GM23338 (cell line): ENCODE results near the gene TENT5C. TPM values are rescaled to one million over a fixed set of nuclear protein-coding genes. Genes with fewer than 3 reads are reported as not detected.

Experiments used
- ATAC-seq: fragments of 200-7000 bp; cut with Tn5 transposase; 3 replicates; pipeline ENCODE4 v1.9.1; 2020
- DNase-seq: peaks from one replicate; pipeline ENCODE4 v3.0.0-alpha.2; 2015; ENCODE audit warnings: low spot score
- H2AFZ ChIP-seq: fragments of 200-600 bp; sonication (generic); 2 replicates; pipeline ENCODE4 v1.8.0; 2016; ENCODE audit warnings: antibody characterized with exemption, mild to moderate bottlenecking, moderate library complexity
- H3F3A ChIP-seq: fragments of 200-600 bp; sonication (generic); replicated peaks from 2 replicates; pipeline ENCODE4 v1.8.0; 2017; ENCODE audit warnings: antibody characterized with exemption, mixed run types, low read depth
- H3K27ac ChIP-seq: fragments of 200-600 bp; sonication (generic); 2 replicates; pipeline ENCODE4 v1.6.1; 2016; ENCODE audit warnings: low read depth
- H3K27me3 ChIP-seq: fragments of 200-600 bp; sonication (generic); 2 replicates; pipeline ENCODE4 v1.8.0; 2016; ENCODE audit warnings: mild to moderate bottlenecking, mixed run types, moderate library complexity; ENCODE audit not compliant: insufficient read depth
- H3K36me3 ChIP-seq: fragments of 200-600 bp; sonication (generic); 2 replicates; pipeline ENCODE4 v1.8.0; 2016; ENCODE audit warnings: mild to moderate bottlenecking; ENCODE audit not compliant: insufficient read depth
- H3K4me1 ChIP-seq: fragments of 200-600 bp; sonication (generic); 2 replicates; pipeline ENCODE4 v1.8.0; 2016; ENCODE audit warnings: mild to moderate bottlenecking, moderate library complexity; ENCODE audit not compliant: insufficient read depth
- H3K4me2 ChIP-seq: fragments of 200-600 bp; sonication (generic); 2 replicates; pipeline ENCODE4 v1.7.1; 2017; ENCODE audit warnings: mixed run types
- H3K4me3 ChIP-seq: fragments of 200-600 bp; sonication (generic); 2 replicates; pipeline ENCODE4 v1.6.1; 2016; ENCODE audit warnings: mixed run types
- H3K79me2 ChIP-seq: fragments of 200-600 bp; sonication (generic); replicated peaks from 2 replicates; pipeline ENCODE4 v1.8.0; 2017; ENCODE audit warnings: mild to moderate bottlenecking; ENCODE audit not compliant: insufficient read depth
- H3K9me2 ChIP-seq: fragments of 200-600 bp; sonication (generic); 2 replicates; pipeline ENCODE4 v1.8.0; 2017; ENCODE audit not compliant: insufficient read depth
- H4K20me1 ChIP-seq: fragments of 200-600 bp; sonication (generic); replicated peaks from 2 replicates; pipeline ENCODE4 v1.8.0; 2017; ENCODE audit warnings: mild to moderate bottlenecking; ENCODE audit not compliant: insufficient read depth
- H3K27ac Mint-ChIP-seq: 2 replicates; pipeline ENCODE4 v1.8.0; 2020; ENCODE audit warnings: inconsistent platforms, mild to moderate bottlenecking, moderate library complexity, mixed read lengths
- H3K27me3 Mint-ChIP-seq: 3 replicates; pipeline ENCODE4 v1.8.0; 2022; ENCODE audit warnings: low read depth, mild to moderate bottlenecking, moderate library complexity, mixed read lengths, inconsistent platforms; ENCODE audit not compliant: insufficient read depth, poor library complexity
- H3K36me3 Mint-ChIP-seq: 3 replicates; pipeline ENCODE4 v1.8.0; 2021; ENCODE audit warnings: low read depth, mild to moderate bottlenecking, inconsistent platforms, moderate library complexity, mixed read lengths
- H3K4me1 Mint-ChIP-seq: 3 replicates; pipeline ENCODE4 v1.8.0; 2020; ENCODE audit warnings: mild to moderate bottlenecking, inconsistent platforms, mixed read lengths
- H3K4me3 Mint-ChIP-seq: 3 replicates; pipeline ENCODE4 v1.8.0; 2021; ENCODE audit warnings: moderate library complexity, mild to moderate bottlenecking, inconsistent platforms, mixed read lengths
- H3K9me3 Mint-ChIP-seq: 3 replicates; pipeline ENCODE4 v1.8.0; 2020; ENCODE audit warnings: moderate library complexity, mild to moderate bottlenecking, inconsistent platforms, mixed read lengths
- CREB1 ChIP-seq: fragments of 250-450 bp; sonication (Bioruptor Pico); IDR thresholded peaks from 2 replicates; pipeline ENCODE4 v1.5.0; 2020; ENCODE audit warnings: low read depth, mild to moderate bottlenecking, moderate library complexity
- EZH2phosphoT487 ChIP-seq: fragments of 200-600 bp; sonication (generic); IDR thresholded peaks from one replicate; pipeline ENCODE4 v1.8.1; 2018; ENCODE audit warnings: antibody characterized with exemption; ENCODE audit not compliant: unreplicated experiment
- JUNB ChIP-seq: IDR thresholded peaks from one replicate; pipeline ENCODE4 v1.6.1; 2016; ENCODE audit warnings: antibody characterized with exemption; ENCODE audit not compliant: unreplicated experiment
- NANOG ChIP-seq: IDR thresholded peaks from 2 replicates; pipeline ENCODE4 v1.6.1; 2016; ENCODE audit warnings: antibody characterized with exemption, borderline replicate concordance
- STAT1 ChIP-seq: IDR thresholded peaks from one replicate; pipeline ENCODE4 v1.6.1; 2016; ENCODE audit warnings: antibody characterized with exemption; ENCODE audit not compliant: unreplicated experiment
- ZNF331 ChIP-seq: fragments of 250-450 bp; sonication (Bioruptor Pico); IDR thresholded peaks from 2 replicates; pipeline ENCODE4 v1.5.0; 2020; ENCODE audit warnings: low read depth, mild to moderate bottlenecking, moderate library complexity
- polyA plus RNA-seq: library from polyadenylated mRNA; unstranded; fragments of >200 nt; fragmentation: Nextera tagmentation; extraction: Ambion mirVana; gene quantifications from 2 replicates; pipeline ENCODE4 v1.2.1, GENCODE V29; 2016
- total RNA-seq: library from RNA; depleted of rRNA; stranded (reverse); fragments of >200 nt; shearing (Covaris generic); gene quantifications from 2 replicates; pipeline ENCODE4 v1.2.3, GENCODE V29; 2014
- TF ChIP-seq, protein P1 (sequence below): fragments of 250-450 bp; sonication (Bioruptor Pico); IDR thresholded peaks from 2 replicates; pipeline ENCODE4 v1.5.0; 2020; ENCODE audit warnings: mild to moderate bottlenecking, moderate library complexity
- TF ChIP-seq, protein P2 (sequence below), 2 experiments: fragments of 200-600 bp in 1 of 2; sonication (generic) in 1 of 2; conservative IDR thresholded peaks; 2 replicates each; pipeline versions ENCODE4 v1.5.1 to v1.6.1; 2016 to 2017; ENCODE audit warnings: antibody characterized with exemption in 2 of 2, low read depth in 2 of 2, mild to moderate bottlenecking in 2 of 2, moderate library complexity in 1 of 2
- TF ChIP-seq, protein P3 (sequence below): IDR thresholded peaks from one replicate; pipeline ENCODE4 v1.6.1; 2018; ENCODE audit warnings: antibody characterized with exemption; ENCODE audit not compliant: unreplicated experiment

The TENT5C gene
- total and polyA plus RNA-seq, 2 experiments from 2014 or later = 0.23 to 0.80 TPM

DNA sequence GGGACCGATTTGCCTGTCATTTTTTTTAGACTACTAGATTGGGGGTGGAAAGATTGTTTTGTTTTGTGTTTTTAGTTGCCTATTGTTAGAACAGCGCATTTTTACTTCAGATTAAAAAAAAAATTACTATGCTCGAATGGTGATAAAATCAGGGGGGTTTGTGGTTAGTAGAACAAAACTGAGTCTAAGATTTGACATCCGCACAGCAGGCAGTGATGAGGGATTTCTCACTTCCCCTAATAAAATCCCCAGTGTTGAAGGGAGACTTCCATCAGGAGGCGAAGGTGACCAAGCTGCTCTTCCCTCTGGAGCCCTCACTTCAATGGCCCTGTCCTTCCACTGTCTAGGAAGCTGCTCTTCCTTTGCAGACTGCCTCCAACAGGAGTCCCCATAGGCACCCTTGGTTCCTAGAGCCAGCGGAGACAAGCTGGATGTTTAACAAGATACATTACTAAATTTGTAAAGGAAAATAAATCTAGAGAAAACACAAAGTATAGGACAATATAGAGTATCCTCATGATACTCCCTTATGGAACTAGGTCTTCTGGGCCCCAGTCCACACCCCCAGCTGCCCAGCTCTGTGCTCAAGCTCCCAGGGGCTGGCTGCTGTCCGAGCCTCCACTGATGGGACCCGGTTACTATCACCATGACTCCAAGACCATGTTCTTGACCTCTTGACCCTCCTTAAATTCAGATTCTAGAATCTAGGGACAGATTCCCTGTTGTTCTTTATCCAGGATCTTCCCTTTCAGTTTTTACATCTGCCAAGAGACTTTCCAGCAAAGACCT, 31.0 kb downstream of the TENT5C start (continued):
- TF ChIP-seq, protein P1, sequence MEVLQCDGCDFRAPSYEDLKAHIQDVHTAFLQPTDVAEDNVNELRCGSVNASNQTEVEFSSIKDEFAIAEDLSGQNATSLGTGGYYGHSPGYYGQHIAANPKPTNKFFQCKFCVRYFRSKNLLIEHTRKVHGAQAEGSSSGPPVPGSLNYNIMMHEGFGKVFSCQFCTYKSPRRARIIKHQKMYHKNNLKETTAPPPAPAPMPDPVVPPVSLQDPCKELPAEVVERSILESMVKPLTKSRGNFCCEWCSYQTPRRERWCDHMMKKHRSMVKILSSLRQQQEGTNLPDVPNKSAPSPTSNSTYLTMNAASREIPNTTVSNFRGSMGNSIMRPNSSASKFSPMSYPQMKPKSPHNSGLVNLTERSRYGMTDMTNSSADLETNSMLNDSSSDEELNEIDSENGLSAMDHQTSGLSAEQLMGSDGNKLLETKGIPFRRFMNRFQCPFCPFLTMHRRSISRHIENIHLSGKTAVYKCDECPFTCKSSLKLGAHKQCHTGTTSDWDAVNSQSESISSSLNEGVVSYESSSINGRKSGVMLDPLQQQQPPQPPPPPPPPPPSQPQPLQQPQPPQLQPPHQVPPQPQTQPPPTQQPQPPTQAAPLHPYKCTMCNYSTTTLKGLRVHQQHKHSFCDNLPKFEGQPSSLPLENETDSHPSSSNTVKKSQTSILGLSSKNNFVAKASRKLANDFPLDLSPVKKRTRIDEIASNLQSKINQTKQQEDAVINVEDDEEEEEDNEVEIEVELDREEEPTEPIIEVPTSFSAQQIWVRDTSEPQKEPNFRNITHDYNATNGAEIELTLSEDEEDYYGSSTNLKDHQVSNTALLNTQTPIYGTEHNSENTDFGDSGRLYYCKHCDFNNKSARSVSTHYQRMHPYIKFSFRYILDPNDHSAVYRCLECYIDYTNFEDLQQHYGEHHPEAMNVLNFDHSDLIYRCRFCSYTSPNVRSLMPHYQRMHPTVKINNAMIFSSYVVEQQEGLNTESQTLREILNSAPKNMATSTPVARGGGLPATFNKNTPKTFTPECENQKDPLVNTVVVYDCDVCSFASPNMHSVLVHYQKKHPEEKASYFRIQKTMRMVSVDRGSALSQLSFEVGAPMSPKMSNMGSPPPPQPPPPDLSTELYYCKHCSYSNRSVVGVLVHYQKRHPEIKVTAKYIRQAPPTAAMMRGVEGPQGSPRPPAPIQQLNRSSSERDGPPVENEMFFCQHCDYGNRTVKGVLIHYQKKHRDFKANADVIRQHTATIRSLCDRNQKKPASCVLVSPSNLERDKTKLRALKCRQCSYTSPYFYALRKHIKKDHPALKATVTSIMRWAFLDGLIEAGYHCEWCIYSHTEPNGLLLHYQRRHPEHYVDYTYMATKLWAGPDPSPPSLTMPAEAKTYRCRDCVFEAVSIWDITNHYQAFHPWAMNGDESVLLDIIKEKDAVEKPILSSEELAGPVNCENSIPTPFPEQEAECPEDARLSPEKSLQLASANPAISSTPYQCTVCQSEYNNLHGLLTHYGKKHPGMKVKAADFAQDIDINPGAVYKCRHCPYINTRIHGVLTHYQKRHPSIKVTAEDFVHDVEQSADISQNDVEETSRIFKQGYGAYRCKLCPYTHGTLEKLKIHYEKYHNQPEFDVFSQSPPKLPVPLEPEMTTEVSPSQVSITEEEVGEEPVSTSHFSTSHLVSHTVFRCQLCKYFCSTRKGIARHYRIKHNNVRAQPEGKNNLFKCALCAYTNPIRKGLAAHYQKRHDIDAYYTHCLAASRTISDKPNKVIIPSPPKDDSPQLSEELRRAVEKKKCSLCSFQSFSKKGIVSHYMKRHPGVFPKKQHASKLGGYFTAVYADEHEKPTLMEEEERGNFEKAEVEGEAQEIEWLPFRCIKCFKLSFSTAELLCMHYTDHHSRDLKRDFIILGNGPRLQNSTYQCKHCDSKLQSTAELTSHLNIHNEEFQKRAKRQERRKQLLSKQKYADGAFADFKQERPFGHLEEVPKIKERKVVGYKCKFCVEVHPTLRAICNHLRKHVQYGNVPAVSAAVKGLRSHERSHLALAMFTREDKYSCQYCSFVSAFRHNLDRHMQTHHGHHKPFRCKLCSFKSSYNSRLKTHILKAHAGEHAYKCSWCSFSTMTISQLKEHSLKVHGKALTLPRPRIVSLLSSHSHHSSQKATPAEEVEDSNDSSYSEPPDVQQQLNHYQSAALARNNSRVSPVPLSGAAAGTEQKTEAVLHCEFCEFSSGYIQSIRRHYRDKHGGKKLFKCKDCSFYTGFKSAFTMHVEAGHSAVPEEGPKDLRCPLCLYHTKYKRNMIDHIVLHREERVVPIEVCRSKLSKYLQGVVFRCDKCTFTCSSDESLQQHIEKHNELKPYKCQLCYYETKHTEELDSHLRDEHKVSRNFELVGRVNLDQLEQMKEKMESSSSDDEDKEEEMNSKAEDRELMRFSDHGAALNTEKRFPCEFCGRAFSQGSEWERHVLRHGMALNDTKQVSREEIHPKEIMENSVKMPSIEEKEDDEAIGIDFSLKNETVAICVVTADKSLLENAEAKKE = no peak
- TF ChIP-seq, protein P2, sequence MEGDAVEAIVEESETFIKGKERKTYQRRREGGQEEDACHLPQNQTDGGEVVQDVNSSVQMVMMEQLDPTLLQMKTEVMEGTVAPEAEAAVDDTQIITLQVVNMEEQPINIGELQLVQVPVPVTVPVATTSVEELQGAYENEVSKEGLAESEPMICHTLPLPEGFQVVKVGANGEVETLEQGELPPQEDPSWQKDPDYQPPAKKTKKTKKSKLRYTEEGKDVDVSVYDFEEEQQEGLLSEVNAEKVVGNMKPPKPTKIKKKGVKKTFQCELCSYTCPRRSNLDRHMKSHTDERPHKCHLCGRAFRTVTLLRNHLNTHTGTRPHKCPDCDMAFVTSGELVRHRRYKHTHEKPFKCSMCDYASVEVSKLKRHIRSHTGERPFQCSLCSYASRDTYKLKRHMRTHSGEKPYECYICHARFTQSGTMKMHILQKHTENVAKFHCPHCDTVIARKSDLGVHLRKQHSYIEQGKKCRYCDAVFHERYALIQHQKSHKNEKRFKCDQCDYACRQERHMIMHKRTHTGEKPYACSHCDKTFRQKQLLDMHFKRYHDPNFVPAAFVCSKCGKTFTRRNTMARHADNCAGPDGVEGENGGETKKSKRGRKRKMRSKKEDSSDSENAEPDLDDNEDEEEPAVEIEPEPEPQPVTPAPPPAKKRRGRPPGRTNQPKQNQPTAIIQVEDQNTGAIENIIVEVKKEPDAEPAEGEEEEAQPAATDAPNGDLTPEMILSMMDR (conservative IDR thresholded peaks at IDR 0.05; ENCODE audit: low read depth in 2 of 2) = no peak
- TF ChIP-seq EZH2phosphoT487 = no peak
- no peak for TF ChIP-seq NANOG

DNA sequence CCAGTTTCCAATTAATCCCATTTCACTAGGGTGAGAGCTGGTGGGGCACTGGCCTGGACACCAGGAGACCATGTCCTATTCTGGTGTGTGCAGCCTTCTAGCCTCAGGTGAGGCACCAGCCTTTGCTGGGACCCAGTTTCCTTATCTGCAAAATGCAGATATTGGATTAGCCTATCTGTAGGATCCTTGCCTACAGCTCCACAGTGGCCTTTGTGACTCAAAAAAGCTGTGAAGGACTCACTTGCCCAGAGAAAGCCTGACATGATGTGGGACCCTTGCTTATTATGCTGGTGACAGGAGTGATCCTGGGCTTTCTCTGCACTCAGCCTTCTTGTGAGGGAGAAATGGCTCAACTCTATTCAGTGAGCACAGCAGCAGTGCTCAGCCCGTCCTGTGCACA, 32.3 kb downstream of the TENT5C start:
- H3K9me3 Mint-ChIP-seq = no peaks in the 10 kb centered on the region

More for the DNA sequence above, 32.3 kb downstream of the TENT5C start:
- H3K27ac Mint-ChIP-seq = no peak overlapping the region
- no peak for TF ChIP-seq ZNF331
- no peak for TF ChIP-seq CREB1 (CRISPR knock-in tag)
- TF ChIP-seq STAT1 = no peak
- TF ChIP-seq NANOG = no peak
- TF ChIP-seq, protein P3, sequence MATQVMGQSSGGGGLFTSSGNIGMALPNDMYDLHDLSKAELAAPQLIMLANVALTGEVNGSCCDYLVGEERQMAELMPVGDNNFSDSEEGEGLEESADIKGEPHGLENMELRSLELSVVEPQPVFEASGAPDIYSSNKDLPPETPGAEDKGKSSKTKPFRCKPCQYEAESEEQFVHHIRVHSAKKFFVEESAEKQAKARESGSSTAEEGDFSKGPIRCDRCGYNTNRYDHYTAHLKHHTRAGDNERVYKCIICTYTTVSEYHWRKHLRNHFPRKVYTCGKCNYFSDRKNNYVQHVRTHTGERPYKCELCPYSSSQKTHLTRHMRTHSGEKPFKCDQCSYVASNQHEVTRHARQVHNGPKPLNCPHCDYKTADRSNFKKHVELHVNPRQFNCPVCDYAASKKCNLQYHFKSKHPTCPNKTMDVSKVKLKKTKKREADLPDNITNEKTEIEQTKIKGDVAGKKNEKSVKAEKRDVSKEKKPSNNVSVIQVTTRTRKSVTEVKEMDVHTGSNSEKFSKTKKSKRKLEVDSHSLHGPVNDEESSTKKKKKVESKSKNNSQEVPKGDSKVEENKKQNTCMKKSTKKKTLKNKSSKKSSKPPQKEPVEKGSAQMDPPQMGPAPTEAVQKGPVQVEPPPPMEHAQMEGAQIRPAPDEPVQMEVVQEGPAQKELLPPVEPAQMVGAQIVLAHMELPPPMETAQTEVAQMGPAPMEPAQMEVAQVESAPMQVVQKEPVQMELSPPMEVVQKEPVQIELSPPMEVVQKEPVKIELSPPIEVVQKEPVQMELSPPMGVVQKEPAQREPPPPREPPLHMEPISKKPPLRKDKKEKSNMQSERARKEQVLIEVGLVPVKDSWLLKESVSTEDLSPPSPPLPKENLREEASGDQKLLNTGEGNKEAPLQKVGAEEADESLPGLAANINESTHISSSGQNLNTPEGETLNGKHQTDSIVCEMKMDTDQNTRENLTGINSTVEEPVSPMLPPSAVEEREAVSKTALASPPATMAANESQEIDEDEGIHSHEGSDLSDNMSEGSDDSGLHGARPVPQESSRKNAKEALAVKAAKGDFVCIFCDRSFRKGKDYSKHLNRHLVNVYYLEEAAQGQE = no peak
- TF ChIP-seq, protein P2 (conservative IDR thresholded peaks at IDR 0.05; ENCODE audit: low read depth in 2 of 2) = no peak
- TF ChIP-seq JUNB = no peak
- TF ChIP-seq EZH2phosphoT487 = no peak
- no peaks in the 10 kb centered on the region for H3K36me3 Mint-ChIP-seq
- no peak overlapping the region for H3K4me3 Mint-ChIP-seq
- peaks cover 4% of the 10 kb centered on the region for H3K4me1 Mint-ChIP-seq
- H3K4me2 ChIP-seq = no peak overlapping the region
- no peaks in the 10 kb centered on the region for H4K20me1 ChIP-seq
- H3K4me3 ChIP-seq = no peak overlapping the region
- no peaks in the 10 kb centered on the region for H3K27me3 ChIP-seq
- H3K27ac ChIP-seq = no peak overlapping the region
- no peaks in the 10 kb centered on the region for H3K27me3 Mint-ChIP-seq
- no peaks in the 10 kb centered on the region for H3K79me2 ChIP-seq
- DNase-seq (no peak), ATAC-seq (no peak)
- no peak overlapping the region for H2AFZ ChIP-seq
- peaks cover 2% of the 10 kb centered on the region for H3K4me1 ChIP-seq
- H3F3A ChIP-seq = no peaks in the 10 kb centered on the region
- H3K36me3 ChIP-seq = no peaks in the 10 kb centered on the region
- no peaks in the 10 kb centered on the region for H3K9me2 ChIP-seq
